ENCODE results near the gene XYLT1.

The XYLT1 gene

DNA sequence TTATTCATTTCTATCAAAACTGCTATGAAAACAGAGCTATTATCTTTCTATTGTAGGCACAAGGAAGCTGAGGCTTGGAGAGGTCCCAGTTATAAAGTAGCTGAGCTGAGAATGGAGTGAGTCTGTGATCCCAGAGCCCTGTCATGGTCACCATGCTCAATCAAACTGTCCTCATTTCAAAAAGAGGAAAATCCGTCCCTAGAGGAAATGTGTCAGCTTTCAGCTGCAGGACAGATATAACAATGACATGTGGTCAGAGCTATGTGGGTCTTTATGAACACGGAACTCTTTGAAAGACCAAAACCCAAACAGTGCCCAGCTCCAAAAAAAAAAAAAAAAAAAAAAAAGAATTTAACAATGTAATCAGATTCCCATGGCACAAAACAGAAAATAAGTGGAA, 266.1 kb downstream of the XYLT1 start:
- TF ChIP-seq CTCF (IDR thresholded peaks at IDR 0.05; ENCODE audit: extremely low read depth, insufficient read depth, missing control alignments), result no peak
- in situ Hi-C loops (cut with MboI; ENCODE audit: low pct_unique_long_range_greater_than_20kb, low sequenced_read_pairs, unreplicated experiment), result loop anchor here (25.0 kb wide), 1 partner anchor 342 kb away; no protein-coding TSS in a partner anchor
- DNase-seq (ENCODE audit: low spot score), result no peak

GRCh38 chr16:17204206-17204605, 266.6 kb downstream of the XYLT1 start:
- TF ChIP-seq CTCF (IDR thresholded peaks at IDR 0.05; ENCODE audit: extremely low read depth, insufficient read depth, missing control alignments), result no peak
- in situ Hi-C loops (cut with MboI; ENCODE audit: low pct_unique_long_range_greater_than_20kb, low sequenced_read_pairs, unreplicated experiment), result loop anchor here (25.0 kb wide), 1 partner anchor 342 kb away; no protein-coding TSS in a partner anchor
- DNase-seq (ENCODE audit: low spot score), result no peak

DNA sequence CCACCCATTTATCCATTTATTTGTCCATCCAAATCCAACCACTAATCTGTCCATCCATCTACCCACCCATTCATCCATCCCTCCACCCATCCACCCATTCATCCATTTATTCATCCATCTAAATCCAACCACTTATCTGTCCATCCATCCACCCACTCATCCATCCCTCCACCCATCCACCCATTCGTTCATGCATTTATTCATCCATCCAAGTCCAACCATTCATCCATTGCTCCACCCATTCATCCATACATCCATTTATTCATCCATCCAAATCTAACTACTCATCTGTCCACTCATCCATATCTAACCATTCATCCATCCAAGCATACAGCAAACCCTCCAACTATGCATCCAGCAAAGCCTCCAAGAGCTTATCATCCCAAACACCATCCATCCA, 267.3 kb downstream of the XYLT1 start:
- DNase-seq (ENCODE audit: low spot score), result no peak
- in situ Hi-C loops (cut with MboI; ENCODE audit: low pct_unique_long_range_greater_than_20kb, low sequenced_read_pairs, unreplicated experiment), result loop anchor here (25.0 kb wide), 1 partner anchor 341 kb away; no protein-coding TSS in a partner anchor
- no peak for TF ChIP-seq CTCF (IDR thresholded peaks at IDR 0.05; ENCODE audit: extremely low read depth, insufficient read depth, missing control alignments)

DNA sequence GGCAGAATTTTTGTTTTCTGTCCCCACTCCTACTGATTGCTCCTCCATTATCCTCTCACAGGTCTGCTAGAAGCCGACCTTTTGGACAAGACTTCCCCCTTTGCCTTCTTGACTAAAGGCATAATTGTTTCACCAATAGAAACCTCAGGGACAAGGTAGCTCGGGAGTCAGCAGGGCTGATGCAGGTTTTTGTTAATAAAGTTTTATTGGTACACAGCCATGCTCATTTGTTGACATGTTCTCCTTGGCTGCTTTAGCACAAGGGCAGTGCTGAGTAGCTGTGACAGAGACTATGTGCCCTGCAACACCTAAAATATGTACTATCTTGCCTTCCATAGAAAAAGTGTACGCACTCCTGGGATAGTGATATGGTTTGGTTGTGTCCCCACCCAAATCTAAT, 271.6 kb downstream of the XYLT1 start:
- no peak for DNase-seq (ENCODE audit: low spot score)
- in situ Hi-C loops (cut with MboI; ENCODE audit: low pct_unique_long_range_greater_than_20kb, low sequenced_read_pairs, unreplicated experiment), result no loop called here
- no peak for TF ChIP-seq CTCF (IDR thresholded peaks at IDR 0.05; ENCODE audit: extremely low read depth, insufficient read depth, missing control alignments)

GRCh38 chr16:17196526-17196925, 274.2 kb downstream of the XYLT1 start:
- no peak for DNase-seq (ENCODE audit: low spot score)
- in situ Hi-C loops (cut with MboI; ENCODE audit: low pct_unique_long_range_greater_than_20kb, low sequenced_read_pairs, unreplicated experiment), result no loop called here
- TF ChIP-seq CTCF (IDR thresholded peaks at IDR 0.05; ENCODE audit: extremely low read depth, insufficient read depth, missing control alignments), result no peak

- DNase-seq (ENCODE audit: low spot score), result peak; percentile 50
- in situ Hi-C loops (cut with MboI; ENCODE audit: low pct_unique_long_range_greater_than_20kb, low sequenced_read_pairs, unreplicated experiment), result no loop called here
- TF ChIP-seq CTCF (IDR thresholded peaks at IDR 0.05; ENCODE audit: extremely low read depth, insufficient read depth, missing control alignments), result peak; percentile 72
These were observed 276.5 kb downstream of the XYLT1 start for GRCh38 chr16:17194190-17194780.

Measured in GM13977 (cell line).